K562 (cell line): ENCODE results near the gene BANF2. TPM values are rescaled to one million over a fixed set of nuclear protein-coding genes. Genes with fewer than 3 reads are reported as not detected.

Experiments used
- ATAC-seq: fragments of 200-7000 bp; cut with Tn5 transposase; 3 replicates; pipeline ENCODE4 v1.9.1; 2020; ENCODE audit warnings: moderate library complexity
- BruUV-seq: library from RNA; stranded (reverse); fragments of 400-500 nt; replicated peaks from 2 replicates; lab custom pipeline; 2021; lab: Mats Ljungman, UMichigan
- CTCF ChIA-PET: fragments of 300-600 bp; formaldehyde crosslinking; extraction: SDS; loops from one replicate; lab custom pipeline; 2021; ENCODE audit warnings: low intra/inter-chr PET ratio; lab: Yijun Ruan, JAX
- POLR2A ChIA-PET: fragments of 300-600, 350-650 bp; sonication (Branson Sonifier 250); formaldehyde crosslinking; extraction: SDS; loops from one replicate; lab custom pipeline; 2021; ENCODE audit warnings: antibody characterized with exemption, inconsistent platforms; lab: Yijun Ruan, JAX
- DNase-seq, 4 experiments: peaks; one replicate each; pipeline versions ENCODE4 v3.0.0 to v3.0.0-alpha.2; 2011 to 2018; ENCODE audit warnings: low spot score in 3 of 4, mixed read lengths in 3 of 4; ENCODE audit errors: extremely low read depth in 1 of 4
- FAIRE-seq: peaks from 2 replicates; lab custom pipeline; 2011; peaks lifted over from hg19 to GRCh38; lab: Jason Lieb, UNC
- H2AFZ ChIP-seq: 2 replicates; pipeline ENCODE4 v1.6.0; 2011; ENCODE audit warnings: low read depth, low read length, control low read depth, inconsistent platforms
- H3K27ac ChIP-seq: fragments of 200-600 bp; 3 replicates; pipeline ENCODE4 v1.8.0; 2011; ENCODE audit warnings: low read depth, mild to moderate bottlenecking, control low read depth, inconsistent platforms, low read length, moderate library complexity, mixed read lengths; ENCODE audit errors: extremely low read depth
- H3K27me3 ChIP-seq, 2 experiments: fragments of 300-600 bp in 1 of 2; 2 replicates in 1 of 2; 3 replicates in 1 of 2; pipeline versions ENCODE4 v1.6.0 to v1.8.0; 2011; ENCODE audit warnings: inconsistent platforms in 2 of 2, low read length in 2 of 2, mild to moderate bottlenecking in 1 of 2, mixed read lengths in 1 of 2, moderate library complexity in 1 of 2; ENCODE audit not compliant: control insufficient read depth in 2 of 2, insufficient read depth in 2 of 2
- H3K36me3 ChIP-seq: fragments of 300-600 bp; 3 replicates; pipeline ENCODE4 v1.8.0; 2011; ENCODE audit warnings: mild to moderate bottlenecking, low read length, inconsistent platforms; ENCODE audit not compliant: control insufficient read depth, insufficient read depth
- H3K4me1 ChIP-seq, 2 experiments: fragments of 200-600 bp in 1 of 2; replicated peaks in 1 of 2; 2 replicates in 1 of 2; 3 replicates in 1 of 2; pipeline versions ENCODE4 v1.5.1 to v1.8.0; 2011; ENCODE audit warnings: inconsistent platforms in 2 of 2, low read length in 2 of 2, mild to moderate bottlenecking in 1 of 2, mixed read lengths in 1 of 2, moderate library complexity in 1 of 2; ENCODE audit not compliant: control insufficient read depth in 2 of 2, insufficient read depth in 2 of 2
- H3K4me2 ChIP-seq: 2 replicates; pipeline ENCODE4 v1.6.1; 2011; ENCODE audit warnings: low read length, control low read depth, inconsistent platforms, mixed read lengths; ENCODE audit not compliant: insufficient read depth
- H3K4me3 ChIP-seq: fragments of 200-600 bp; sonication (generic), shearing (Covaris generic); 2 replicates; pipeline ENCODE4 v1.5.1; 2016; ENCODE audit warnings: control low read depth, inconsistent platforms
- H3K79me2 ChIP-seq: fragments of 200-600 bp; 3 replicates; pipeline ENCODE4 v1.8.0; 2011; ENCODE audit warnings: low read length, inconsistent platforms; ENCODE audit not compliant: control insufficient read depth, insufficient read depth
- H3K9ac ChIP-seq, 2 experiments: 2 replicates each; pipeline versions ENCODE4 v1.6.0 to v1.6.1; 2011; ENCODE audit warnings: low read depth in 2 of 2, low read length in 2 of 2, control low read depth in 1 of 2, inconsistent platforms in 1 of 2, mild to moderate bottlenecking in 1 of 2, mixed read lengths in 1 of 2; ENCODE audit not compliant: insufficient read depth in 1 of 2
- H3K9me1 ChIP-seq: one replicate; pipeline ENCODE4 v1.6.0; 2011; ENCODE audit warnings: inconsistent platforms, mild to moderate bottlenecking, low read length, moderate library complexity; ENCODE audit not compliant: control insufficient read depth, insufficient read depth
- H3K9me3 ChIP-seq: replicated peaks from 2 replicates; pipeline ENCODE4 v1.5.1; 2011; ENCODE audit warnings: low read depth, low read length, inconsistent platforms; ENCODE audit not compliant: control insufficient read depth, insufficient read depth
- H4K20me1 ChIP-seq: replicated peaks from 2 replicates; pipeline ENCODE4 v1.6.1; 2011; ENCODE audit warnings: low read length, inconsistent platforms, mixed read lengths; ENCODE audit not compliant: control insufficient read depth, insufficient read depth
- POLR2AphosphoS5 ChIP-seq: IDR thresholded peaks from 2 replicates; pipeline ENCODE4 v1.6.1; 2011; ENCODE audit warnings: mild to moderate bottlenecking, low read depth, low read length, moderate library complexity; ENCODE audit not compliant: control insufficient read depth, insufficient read depth
- ZKSCAN3 ChIP-seq: fragments of 250-450 bp; sonication (Bioruptor Pico); IDR thresholded peaks from 2 replicates; pipeline ENCODE4 v1.4.0; 2020
- WGBS: fragments of 100-300 bp; shearing (Covaris generic); methylation state at CpG from one replicate; pipeline ENCODE4 v1.1.6; 2016; ENCODE audit warnings: low coverage, mixed read lengths; ENCODE audit not compliant: insufficient coverage; ENCODE audit errors: missing lambda C conversion rate; 5-methylcytosine and 5-hydroxymethylcytosine counted together
- in situ Hi-C: fragments of 300-500 bp; cut with MboI; formaldehyde crosslinking; loops from 4 replicates; pipeline ENCODE4 v1.15.0; 2018; ENCODE audit warnings: inconsistent platforms, mixed read lengths
- intact Hi-C: fragments of 100-400 bp; cut with micrococcal nuclease; formaldehyde crosslinking; loops from 2 replicates; pipeline ENCODE4 v1.14.2; 2022
- polyA plus RNA-seq, 8 experiments: library from polyadenylated mRNA; depleted of rRNA in 4 of 8; stranded (reverse) in 5 of 8; unstranded in 3 of 8; fragments of >200 nt; fragmentation: Nextera tagmentation in 2 of 8; fragmentation: Illumina TruSeq in 1 of 8; extraction: Ambion mirVana in 2 of 8; extraction: Trizol in 1 of 8; gene quantifications; 2 replicates each; pipeline versions ENCODE4 v1.2.1 to v1.2.3, GENCODE V29; 2011 to 2014; ENCODE audit warnings: inconsistent platforms in 1 of 8, missing spikeins in 1 of 8
- total RNA-seq, 7 experiments: library from RNA; depleted of rRNA in 6 of 7; stranded (reverse); fragments of >200 nt in 6 of 7; fragmentation: Illumina TruSeq in 2 of 7; extraction: Trizol in 2 of 7; gene quantifications; 2 replicates each; pipeline versions ENCODE4 v1.2.1 to v1.2.3, GENCODE V29; 2011 to 2021; ENCODE audit warnings: low replicate concordance in 1 of 7
- TF ChIP-seq, protein P1 (sequence below): sonication (generic); formaldehyde crosslinking; IDR thresholded peaks from 2 replicates; pipeline ENCODE4 v1.8.0; 2022; ENCODE audit warnings: mild to moderate bottlenecking, missing genetic modification reagents
- TF ChIP-seq, protein P2 (sequence below): fragments of 200-800 bp; sonication (Bioruptor generic); IDR thresholded peaks from 2 replicates; pipeline ENCODE4 v1.6.1; 2017; ENCODE audit warnings: missing genetic modification characterization, missing compliant biosample characterization
- TF ChIP-seq, protein P3 (sequence below): fragments of 450-650 bp; IDR thresholded peaks from 2 replicates; pipeline ENCODE4 v1.6.1; 2016; ENCODE audit warnings: low read depth, mild to moderate bottlenecking, moderate library complexity

BANF2 gene
- total and polyA plus RNA-seq, 9 of the 15 experiments (the other 6 are each of a cell fraction or from before 2014, with no cell fraction given) = not detected

DNA sequence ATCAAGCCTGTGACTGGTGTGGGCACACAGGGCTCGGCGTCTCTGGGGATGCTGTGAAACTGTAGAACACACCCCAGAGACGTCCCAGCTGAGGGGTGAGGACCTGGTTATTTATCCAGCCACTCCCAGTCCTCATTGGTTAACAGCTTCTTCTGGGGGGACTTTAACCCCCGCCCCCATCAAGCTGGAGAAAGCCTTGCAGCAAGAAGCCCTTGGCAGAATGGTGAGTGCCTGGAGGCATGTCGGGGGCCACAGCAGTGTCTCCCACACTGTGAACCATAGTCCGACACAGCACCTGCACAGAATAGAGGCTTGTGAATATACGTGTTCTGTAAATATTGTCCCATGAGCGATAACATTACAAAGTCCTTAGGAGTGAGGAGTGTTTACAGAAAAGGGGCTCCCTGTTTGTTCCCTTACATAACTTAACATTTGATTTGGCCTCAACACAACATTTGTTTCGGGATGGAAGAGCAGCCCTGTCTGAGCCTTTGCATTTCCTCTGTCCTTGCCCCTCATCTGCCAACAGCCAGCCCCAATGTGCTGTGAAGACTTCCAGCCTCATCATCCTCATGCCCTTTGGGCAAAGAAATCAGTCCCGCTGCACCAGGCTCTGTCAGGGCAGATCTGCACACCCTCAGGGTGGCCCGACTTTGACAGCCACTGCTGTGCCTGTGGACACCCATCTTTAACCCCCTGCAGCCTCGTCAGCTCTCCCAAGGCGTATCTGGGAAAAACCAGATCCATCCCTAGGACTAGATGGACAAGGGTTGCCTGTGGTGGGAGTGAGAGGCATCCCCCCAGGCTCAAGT, 15.5 kb upstream of the BANF2 start:
- peaks cover 2% of the 10 kb centered on the region; the same call in 1 of the 2 replicates for H3K9me3 ChIP-seq
- peaks cover 19% of the 10 kb centered on the region for H3K79me2 ChIP-seq
- in situ Hi-C loops = no loop called here
- no peak overlapping the region for H3K4me2 ChIP-seq
- peaks cover 7% of the 10 kb centered on the region; the same call in 1 of the 2 replicates for H4K20me1 ChIP-seq
- H3K9ac ChIP-seq = no peak overlapping the region; a peak in 1 of 4 replicates
- FAIRE-seq (no peak), DNase-seq (no peak), ATAC-seq (no peak)
- no peak overlapping the region for H2AFZ ChIP-seq
- peaks cover 14 to 15% of the 10 kb centered on the region in 2 experiments for H3K4me1 ChIP-seq
- intact Hi-C loops = loop anchor here (10.0 kb wide), 2 partner anchors 211 to 311 kb away; no protein-coding TSS in a partner anchor
- H3K9me1 ChIP-seq = peaks cover 3% of the 10 kb centered on the region
- WGBS = 5% methylated on average over 13 of the region's 13 CpGs
- no peak overlapping the region for H3K4me3 ChIP-seq
- H3K27me3 ChIP-seq = peaks cover 8 to 20% of the 10 kb centered on the region in 2 experiments
- ChIA-PET POLR2A (no interaction called here), CTCF (no interaction called here)
- BruUV-seq = no TSS peak
- peaks cover 7% of the 10 kb centered on the region; the same call in 2 of the 3 replicates for H3K36me3 ChIP-seq
- H3K27ac ChIP-seq = no peak overlapping the region
- TF ChIP-seq, protein P1, sequence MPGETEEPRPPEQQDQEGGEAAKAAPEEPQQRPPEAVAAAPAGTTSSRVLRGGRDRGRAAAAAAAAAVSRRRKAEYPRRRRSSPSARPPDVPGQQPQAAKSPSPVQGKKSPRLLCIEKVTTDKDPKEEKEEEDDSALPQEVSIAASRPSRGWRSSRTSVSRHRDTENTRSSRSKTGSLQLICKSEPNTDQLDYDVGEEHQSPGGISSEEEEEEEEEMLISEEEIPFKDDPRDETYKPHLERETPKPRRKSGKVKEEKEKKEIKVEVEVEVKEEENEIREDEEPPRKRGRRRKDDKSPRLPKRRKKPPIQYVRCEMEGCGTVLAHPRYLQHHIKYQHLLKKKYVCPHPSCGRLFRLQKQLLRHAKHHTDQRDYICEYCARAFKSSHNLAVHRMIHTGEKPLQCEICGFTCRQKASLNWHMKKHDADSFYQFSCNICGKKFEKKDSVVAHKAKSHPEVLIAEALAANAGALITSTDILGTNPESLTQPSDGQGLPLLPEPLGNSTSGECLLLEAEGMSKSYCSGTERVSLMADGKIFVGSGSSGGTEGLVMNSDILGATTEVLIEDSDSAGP = no peak
- TF ChIP-seq, protein P2, sequence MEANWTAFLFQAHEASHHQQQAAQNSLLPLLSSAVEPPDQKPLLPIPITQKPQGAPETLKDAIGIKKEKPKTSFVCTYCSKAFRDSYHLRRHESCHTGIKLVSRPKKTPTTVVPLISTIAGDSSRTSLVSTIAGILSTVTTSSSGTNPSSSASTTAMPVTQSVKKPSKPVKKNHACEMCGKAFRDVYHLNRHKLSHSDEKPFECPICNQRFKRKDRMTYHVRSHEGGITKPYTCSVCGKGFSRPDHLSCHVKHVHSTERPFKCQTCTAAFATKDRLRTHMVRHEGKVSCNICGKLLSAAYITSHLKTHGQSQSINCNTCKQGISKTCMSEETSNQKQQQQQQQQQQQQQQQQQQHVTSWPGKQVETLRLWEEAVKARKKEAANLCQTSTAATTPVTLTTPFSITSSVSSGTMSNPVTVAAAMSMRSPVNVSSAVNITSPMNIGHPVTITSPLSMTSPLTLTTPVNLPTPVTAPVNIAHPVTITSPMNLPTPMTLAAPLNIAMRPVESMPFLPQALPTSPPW (CRISPR knock-in tag) = no peak
- TF ChIP-seq ZKSCAN3 (CRISPR knock-in tag) (no peak), POLR2AphosphoS5 (no peak)
- TF ChIP-seq, protein P3, sequence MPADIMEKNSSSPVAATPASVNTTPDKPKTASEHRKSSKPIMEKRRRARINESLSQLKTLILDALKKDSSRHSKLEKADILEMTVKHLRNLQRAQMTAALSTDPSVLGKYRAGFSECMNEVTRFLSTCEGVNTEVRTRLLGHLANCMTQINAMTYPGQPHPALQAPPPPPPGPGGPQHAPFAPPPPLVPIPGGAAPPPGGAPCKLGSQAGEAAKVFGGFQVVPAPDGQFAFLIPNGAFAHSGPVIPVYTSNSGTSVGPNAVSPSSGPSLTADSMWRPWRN = no peak
